OCI-LY1 (cell line): ENCODE measurements around the gene C1orf50.

ENCODE experiments used
- EZH2 ChIP-seq: fragments of 200-600 bp; sonication (generic), shearing (Covaris generic); IDR thresholded peaks from 2 replicates; pipeline ENCODE4 v1.8.0; 2017; ENCODE audit warnings: borderline replicate concordance, mixed run types, mild to moderate bottlenecking, antibody characterized with exemption, low read length, moderate library complexity, mixed read lengths
- TF ChIP-seq, protein P1 (sequence below): fragments of 200-600 bp; sonication (generic), shearing (Covaris generic); IDR thresholded peaks from 2 replicates; pipeline ENCODE4 v1.5.1; 2017; ENCODE audit warnings: mild to moderate bottlenecking, antibody characterized with exemption, low read length, moderate library complexity, mixed read lengths

DNA sequence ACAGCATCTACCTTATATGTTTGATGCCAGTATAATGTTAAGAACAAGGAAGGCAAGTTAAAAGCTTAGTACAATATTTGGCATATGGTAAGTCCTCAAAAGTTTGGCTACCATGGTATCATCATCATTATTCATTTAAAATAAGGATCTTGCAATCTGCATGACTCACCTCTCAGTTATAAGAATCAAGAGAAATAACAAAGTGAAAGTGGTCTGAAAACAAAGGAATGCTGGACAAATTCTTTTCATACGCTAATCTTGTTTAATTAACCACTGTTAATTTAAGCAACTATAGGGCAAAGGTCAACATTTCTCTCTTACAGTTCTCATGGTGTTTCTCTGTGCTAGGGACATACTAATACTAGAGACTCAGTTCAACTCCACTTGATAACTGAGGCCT is 14.0 kb upstream of the C1orf50 start:
- TF ChIP-seq, protein P1, sequence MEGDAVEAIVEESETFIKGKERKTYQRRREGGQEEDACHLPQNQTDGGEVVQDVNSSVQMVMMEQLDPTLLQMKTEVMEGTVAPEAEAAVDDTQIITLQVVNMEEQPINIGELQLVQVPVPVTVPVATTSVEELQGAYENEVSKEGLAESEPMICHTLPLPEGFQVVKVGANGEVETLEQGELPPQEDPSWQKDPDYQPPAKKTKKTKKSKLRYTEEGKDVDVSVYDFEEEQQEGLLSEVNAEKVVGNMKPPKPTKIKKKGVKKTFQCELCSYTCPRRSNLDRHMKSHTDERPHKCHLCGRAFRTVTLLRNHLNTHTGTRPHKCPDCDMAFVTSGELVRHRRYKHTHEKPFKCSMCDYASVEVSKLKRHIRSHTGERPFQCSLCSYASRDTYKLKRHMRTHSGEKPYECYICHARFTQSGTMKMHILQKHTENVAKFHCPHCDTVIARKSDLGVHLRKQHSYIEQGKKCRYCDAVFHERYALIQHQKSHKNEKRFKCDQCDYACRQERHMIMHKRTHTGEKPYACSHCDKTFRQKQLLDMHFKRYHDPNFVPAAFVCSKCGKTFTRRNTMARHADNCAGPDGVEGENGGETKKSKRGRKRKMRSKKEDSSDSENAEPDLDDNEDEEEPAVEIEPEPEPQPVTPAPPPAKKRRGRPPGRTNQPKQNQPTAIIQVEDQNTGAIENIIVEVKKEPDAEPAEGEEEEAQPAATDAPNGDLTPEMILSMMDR: no peak
- TF ChIP-seq EZH2: no peak
